ENCODE results near the gene MC5R. TPM values are rescaled to one million over a fixed set of nuclear protein-coding genes. Genes with fewer than 3 reads are reported as not detected.
"Not testable (repeated sequence)": the region's sequence is repeated elsewhere in the genome, so short reads cannot be mapped to it uniquely, and the experiment has no call there.

Gene MC5R
- total RNA-seq, 2 experiments from 2014 or later: not detected

GRCh38 chr18:13809531-13810255, 14.3 kb upstream of the MC5R start:
- Mint-ChIP-seq H3K9me3 (no peaks in the 10 kb centered on the region), H3K4me3 (no peak overlapping the region), H3K4me1 (no peaks in the 10 kb centered on the region), H3K27me3 (peaks cover 34% of the 10 kb centered on the region), H3K36me3 (ENCODE audit: low read depth) (no peaks in the 10 kb centered on the region), H3K27ac (no peak overlapping the region)
- ChIA-PET CTCF (interaction anchor here (1.1 kb wide), 1 partner anchor 278 kb away, joined by 3 read pairs; no protein-coding TSS in a partner anchor), POLR2A (no interaction called here)
- DNase-seq: no peak

- Mint-ChIP-seq H3K27ac (no peak overlapping the region), H3K4me1 (no peaks in the 10 kb centered on the region), H3K36me3 (ENCODE audit: low read depth) (no peaks in the 10 kb centered on the region), H3K9me3 (no peaks in the 10 kb centered on the region), H3K4me3 (no peak overlapping the region), H3K27me3 (peaks cover 22% of the 10 kb centered on the region)
- DNase-seq: no peak
- ChIA-PET POLR2A (no interaction called here), CTCF (interaction anchor here (0.7 to 3.6 kb wide), 5 partner anchors 8 to 276 kb away, joined by 3 to 33 read pairs (median 11); partner anchors contain the start of gene MC5R)
Measured at GRCh38 chr18:13810950-13811485, 12.9 kb upstream of the MC5R start.

- ChIA-PET POLR2A (no interaction called here), CTCF (interaction anchor here (1.3 to 3.6 kb wide), 5 partner anchors 9 to 596 kb away, joined by 6 to 33 read pairs (median 11); no protein-coding TSS in a partner anchor)
- H3K4me3 Mint-ChIP-seq: no peak overlapping the region
- no peaks in the 10 kb centered on the region for H3K4me1 Mint-ChIP-seq
- peaks cover 18% of the 10 kb centered on the region for H3K27me3 Mint-ChIP-seq
- no peak for DNase-seq
- H3K36me3 Mint-ChIP-seq (ENCODE audit: low read depth): no peaks in the 10 kb centered on the region
- no peaks in the 10 kb centered on the region for H3K9me3 Mint-ChIP-seq
- H3K27ac Mint-ChIP-seq: no peak overlapping the region
Measured at GRCh38 chr18:13811993-13812392, 12.0 kb upstream of the MC5R start.

- Mint-ChIP-seq H3K4me1 (no peaks in the 10 kb centered on the region), H3K9me3 (no peaks in the 10 kb centered on the region), H3K36me3 (ENCODE audit: low read depth) (no peaks in the 10 kb centered on the region), H3K4me3 (no peak overlapping the region), H3K27ac (no peak overlapping the region), H3K27me3 (peaks cover 18% of the 10 kb centered on the region)
- ChIA-PET CTCF (interaction anchor here (0.6 to 3.6 kb wide), 11 partner anchors 8 to 597 kb away, joined by 3 to 33 read pairs (median 7); partner anchors contain the start of gene MC5R), POLR2A (no interaction called here)
- DNase-seq: peak; percentile 58
Measured at GRCh38 chr18:13813271-13813849, 10.6 kb upstream of the MC5R start.

GRCh38 chr18:13826209-13826608, 2.3 kb downstream of the MC5R start:
- H3K36me3 Mint-ChIP-seq (ENCODE audit: low read depth): no peaks in the 10 kb centered on the region
- no peak overlapping the region for H3K27ac Mint-ChIP-seq
- H3K9me3 Mint-ChIP-seq: no peaks in the 10 kb centered on the region
- POLR2A ChIA-PET: no interaction called here
- H3K4me1 Mint-ChIP-seq: peaks cover 6% of the 10 kb centered on the region
- no peak for DNase-seq
- H3K27me3 Mint-ChIP-seq: peaks cover 28% of the 10 kb centered on the region
- CTCF ChIA-PET: no interaction called here
- no peak overlapping the region for H3K4me3 Mint-ChIP-seq

GRCh38 chr18:13831864-13832508, 8.0 kb downstream of the MC5R start:
- Mint-ChIP-seq H3K27ac (no peak overlapping the region), H3K27me3 (peaks cover 18% of the 10 kb centered on the region), H3K9me3 (no peaks in the 10 kb centered on the region), H3K4me1 (no peaks in the 10 kb centered on the region), H3K4me3 (no peak overlapping the region), H3K36me3 (ENCODE audit: low read depth) (no peaks in the 10 kb centered on the region)
- no peak for DNase-seq
- CTCF ChIA-PET: interaction anchor here (1.0 kb wide), 1 partner anchor 8 kb away, joined by 4 read pairs; the partner anchor contains the start of gene MC5R
- POLR2A ChIA-PET: no interaction called here

GRCh38 chr18:13834496-13835015, 10.6 kb downstream of the MC5R start:
- Mint-ChIP-seq H3K36me3 (ENCODE audit: low read depth) (no peaks in the 10 kb centered on the region), H3K4me3 (no peak overlapping the region), H3K27me3 (peaks cover 15% of the 10 kb centered on the region), H3K9me3 (no peaks in the 10 kb centered on the region), H3K4me1 (no peaks in the 10 kb centered on the region), H3K27ac (no peak overlapping the region)
- CTCF ChIA-PET: no interaction called here
- no peak for DNase-seq
- POLR2A ChIA-PET: no interaction called here

- Mint-ChIP-seq H3K4me3 (no peak overlapping the region), H3K4me1 (no peaks in the 10 kb centered on the region), H3K9me3 (no peaks in the 10 kb centered on the region), H3K27ac (no peak overlapping the region), H3K27me3 (peaks cover 15% of the 10 kb centered on the region), H3K36me3 (ENCODE audit: low read depth) (no peaks in the 10 kb centered on the region)
- ChIA-PET CTCF (no interaction called here), POLR2A (no interaction called here)
- no peak for DNase-seq
Measured at GRCh38 chr18:13835202-13835601, 11.3 kb downstream of the MC5R start.

- Mint-ChIP-seq H3K9me3 (no peaks in the 10 kb centered on the region), H3K36me3 (ENCODE audit: low read depth) (no peaks in the 10 kb centered on the region), H3K27ac (no peak overlapping the region), H3K4me3 (no peak overlapping the region), H3K4me1 (no peaks in the 10 kb centered on the region), H3K27me3 (peaks cover 13% of the 10 kb centered on the region)
- no peak for DNase-seq
- CTCF ChIA-PET: no interaction called here
- POLR2A ChIA-PET: no interaction called here
Measured at GRCh38 chr18:13836559-13836958, 12.6 kb downstream of the MC5R start.

GRCh38 chr18:13849791-13850190, 25.8 kb downstream of the MC5R start:
- DNase-seq: no peak
- Mint-ChIP-seq H3K27me3 (peaks cover 2% of the 10 kb centered on the region), H3K36me3 (ENCODE audit: low read depth) (no peaks in the 10 kb centered on the region), H3K9me3 (peaks cover 7% of the 10 kb centered on the region), H3K27ac (no peak overlapping the region), H3K4me3 (no peak overlapping the region), H3K4me1 (no peaks in the 10 kb centered on the region)
- CTCF ChIA-PET: no interaction called here
- POLR2A ChIA-PET: no interaction called here

- H3K36me3 Mint-ChIP-seq (ENCODE audit: low read depth); CTCF ChIA-PET; POLR2A ChIA-PET; H3K27ac Mint-ChIP-seq; H3K4me3 Mint-ChIP-seq; H3K4me1 Mint-ChIP-seq; H3K9me3 Mint-ChIP-seq; DNase-seq: not testable (repeated sequence)
- peaks cover 33% of the 10 kb centered on the region for H3K27me3 Mint-ChIP-seq
Measured at GRCh38 chr18:13862898-13863297, 38.9 kb downstream of the MC5R start.

GRCh38 chr18:13868501-13869271, 44.7 kb downstream of the MC5R start:
- Mint-ChIP-seq H3K27me3 (peaks cover 45% of the 10 kb centered on the region), H3K4me1 (no peaks in the 10 kb centered on the region), H3K27ac (no peak overlapping the region), H3K9me3 (no peaks in the 10 kb centered on the region), H3K36me3 (ENCODE audit: low read depth) (no peaks in the 10 kb centered on the region), H3K4me3 (no peak overlapping the region)
- no peak for DNase-seq
- ChIA-PET POLR2A (no interaction called here), CTCF (no interaction called here)

- Mint-ChIP-seq H3K27ac (no peak overlapping the region), H3K9me3 (no peaks in the 10 kb centered on the region), H3K4me1 (no peaks in the 10 kb centered on the region), H3K36me3 (ENCODE audit: low read depth) (no peaks in the 10 kb centered on the region), H3K27me3 (peaks cover 38% of the 10 kb centered on the region), H3K4me3 (no peak overlapping the region)
- DNase-seq: no peak
- POLR2A ChIA-PET: no interaction called here
- CTCF ChIA-PET: no interaction called here
Measured at GRCh38 chr18:13871701-13872100, 47.8 kb downstream of the MC5R start.
